NOMO-1 treated with dmso at 0.1 percent for 144 hours (cell line): Measurements from ENCODE around the gene PDZD4.
"Not testable (repeated sequence)": the region's sequence is repeated elsewhere in the genome, so short reads cannot be mapped to it uniquely, and the experiment has no call there.

ENCODE experiments used
- DNase-seq: peaks from one replicate; lab custom pipeline; 2025; ENCODE audit not compliant: unreplicated experiment; lab: John Stamatoyannopoulos, UW

PDZD4 gene

GRCh38 chrX:153845195-153845594 is 14.9 kb upstream of the PDZD4 start:
- no peak for DNase-seq

GRCh38 chrX:153844509-153845082 is 14.3 kb upstream of the PDZD4 start:
- DNase-seq, result no peak

DNA sequence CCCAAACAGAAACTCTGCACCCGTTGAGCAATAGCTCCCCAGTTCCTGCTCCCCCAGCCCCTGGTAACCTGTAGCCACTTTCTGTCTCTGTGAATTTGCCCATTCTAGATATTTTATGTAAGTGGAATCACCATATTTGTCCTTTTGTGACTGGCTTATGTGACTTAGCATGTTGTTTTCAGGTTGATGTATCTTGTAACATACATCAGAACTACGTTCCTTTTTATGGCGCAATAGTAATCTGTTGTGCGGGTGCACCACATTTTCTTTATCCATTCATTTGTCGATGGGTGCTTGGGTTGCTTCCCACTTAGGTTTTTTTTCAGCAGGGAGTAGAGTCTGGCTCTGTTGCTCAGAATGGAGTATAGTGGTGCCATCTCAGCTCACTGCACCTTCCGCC is 6.6 kb upstream of the PDZD4 start:
- no peak for DNase-seq

DNA sequence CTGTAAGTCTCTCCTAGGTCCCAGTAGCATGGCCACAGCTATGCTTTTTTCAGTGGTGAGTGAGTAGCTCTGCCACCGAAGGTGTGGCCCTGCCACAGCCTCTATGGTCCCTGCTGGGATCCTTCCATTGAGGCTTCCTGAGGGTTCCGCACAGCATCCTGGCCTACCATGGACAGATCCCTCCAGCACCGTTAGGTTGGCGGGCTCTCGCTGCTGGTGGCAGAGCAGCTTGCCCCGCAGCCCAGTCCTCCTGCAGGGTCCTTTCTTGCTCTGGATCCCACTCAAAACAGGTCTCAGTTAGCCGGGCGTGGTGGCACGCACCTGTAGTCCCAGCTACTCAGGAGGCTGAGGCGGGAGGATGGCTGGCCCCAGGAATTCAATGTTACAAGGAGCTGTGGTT is 2.4 kb upstream of the PDZD4 start:
- DNase-seq, result no peak

- DNase-seq, result no peak
These were observed 1.2 kb upstream of the PDZD4 start for GRCh38 chrX:153831429-153832150.

DNA sequence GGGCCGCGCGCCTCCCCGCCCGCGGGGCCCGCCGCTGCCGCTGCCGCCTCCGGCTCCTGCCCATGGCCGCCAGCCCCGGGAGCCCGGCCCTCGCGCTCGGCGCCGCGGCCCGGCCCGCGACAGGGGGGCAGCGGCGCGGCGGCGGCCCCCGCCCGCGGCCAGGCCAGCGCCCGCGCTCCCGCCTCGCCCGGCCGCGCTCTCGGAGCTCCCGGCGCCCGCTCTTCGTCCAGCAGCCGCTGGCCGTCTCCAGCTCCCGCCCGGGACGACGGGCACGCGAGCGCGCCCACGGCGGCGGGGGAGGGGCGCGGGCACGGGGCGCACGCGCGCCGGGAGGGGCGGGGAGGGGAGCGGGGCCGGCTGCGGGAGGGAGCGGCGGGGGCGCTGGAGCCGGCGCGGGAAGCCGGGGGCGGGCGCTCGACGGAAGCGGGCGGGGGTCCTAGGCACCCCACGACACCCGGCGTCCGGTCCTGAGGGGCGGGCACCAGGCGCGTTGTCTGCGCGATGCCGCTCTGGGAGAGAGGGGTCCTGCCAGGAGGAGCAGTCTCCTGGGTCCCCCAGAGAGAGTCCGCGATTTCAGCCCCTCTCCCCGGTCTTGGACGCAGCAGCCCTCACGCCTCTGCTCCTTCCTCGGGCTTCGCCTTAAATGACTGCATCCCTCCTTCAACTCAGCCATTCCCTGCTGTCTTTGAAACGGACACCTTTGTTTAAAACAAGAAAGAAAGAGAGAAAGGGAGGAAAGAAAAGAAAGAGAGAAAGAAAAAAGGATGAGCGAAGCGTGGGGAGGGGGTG is 490 bp upstream of the PDZD4 start:
- DNase-seq, result no peak

DNA sequence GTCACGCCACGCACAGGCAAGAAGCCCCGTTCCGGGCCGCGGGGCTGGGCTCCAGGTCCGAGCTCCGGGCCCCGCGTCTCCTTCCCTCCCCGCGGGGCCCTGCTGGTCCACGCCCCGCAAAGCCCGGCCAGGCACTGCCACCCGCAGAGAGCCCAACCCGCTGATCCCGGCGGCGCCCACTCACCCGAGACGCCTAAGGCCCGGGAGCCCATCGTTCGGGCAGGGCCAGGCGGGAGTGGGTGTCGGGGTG is 870 bp downstream of the PDZD4 start:
- DNase-seq, result no peak

DNA sequence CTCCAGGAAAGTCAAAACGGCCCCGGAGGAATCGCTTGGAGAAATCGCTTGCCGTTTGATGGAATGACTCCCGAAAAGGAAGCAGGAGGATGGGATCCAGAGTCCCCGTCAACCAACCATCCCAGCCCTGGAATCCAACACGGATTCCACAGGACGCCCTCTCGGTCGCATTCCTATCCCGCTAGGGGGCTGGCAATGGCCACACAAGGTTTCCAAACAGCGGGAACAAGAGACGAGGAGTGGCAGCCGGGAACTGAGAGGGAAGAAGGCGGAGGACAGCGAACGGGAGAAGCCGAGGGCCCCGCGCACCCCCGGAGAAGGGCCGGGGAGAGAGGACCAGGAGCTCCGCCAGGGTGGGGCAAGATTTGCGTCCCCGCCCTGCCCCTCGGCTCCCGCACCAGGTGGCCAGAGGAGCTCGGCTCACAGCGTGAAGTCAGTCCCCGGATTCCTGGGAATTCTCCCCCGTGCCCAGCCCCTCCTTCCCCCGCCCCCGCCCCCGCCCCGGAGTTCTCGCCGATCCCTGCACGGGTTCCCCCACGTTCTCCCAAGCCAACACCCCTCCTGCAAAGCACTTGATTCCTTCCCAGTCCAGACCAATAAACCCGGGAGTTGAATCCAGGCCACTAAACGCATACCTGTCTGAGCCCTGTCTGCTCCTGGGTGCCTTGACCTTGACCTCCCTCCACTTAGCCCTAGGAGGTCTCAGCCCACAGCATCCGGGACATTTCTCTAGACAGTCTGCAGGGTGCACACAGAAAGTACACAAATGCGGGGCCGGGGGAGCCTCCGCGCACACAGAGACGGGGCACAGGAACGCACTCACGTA is 1.4 kb downstream of the PDZD4 start:
- no peak for DNase-seq

DNA sequence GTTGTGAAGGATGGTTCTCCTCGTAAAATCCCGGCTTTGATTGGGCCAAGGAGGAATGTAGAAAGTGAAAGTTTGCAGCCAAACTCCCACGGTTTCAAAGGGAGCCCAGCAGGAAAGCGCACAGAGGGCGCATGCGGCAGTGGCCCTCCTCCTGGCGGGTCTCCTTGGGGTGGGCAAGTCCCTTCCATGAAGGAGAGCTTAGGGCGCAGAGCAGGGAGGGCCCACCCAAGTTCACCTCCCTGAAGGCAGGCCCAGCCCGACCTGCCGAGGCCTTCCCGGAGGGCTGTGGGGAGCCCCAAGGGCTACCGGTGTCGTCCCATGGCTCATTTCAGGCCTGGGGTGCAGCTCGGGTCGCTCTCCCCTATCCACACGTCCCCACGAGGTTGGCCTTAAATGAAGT is 2.0 kb downstream of the PDZD4 start:
- no peak for DNase-seq

- no peak for DNase-seq
These were observed 2.4 kb downstream of the PDZD4 start for GRCh38 chrX:153827903-153828302.

- DNase-seq, result no peak
These were observed 3.3 kb downstream of the PDZD4 start for GRCh38 chrX:153827016-153827415.

DNA sequence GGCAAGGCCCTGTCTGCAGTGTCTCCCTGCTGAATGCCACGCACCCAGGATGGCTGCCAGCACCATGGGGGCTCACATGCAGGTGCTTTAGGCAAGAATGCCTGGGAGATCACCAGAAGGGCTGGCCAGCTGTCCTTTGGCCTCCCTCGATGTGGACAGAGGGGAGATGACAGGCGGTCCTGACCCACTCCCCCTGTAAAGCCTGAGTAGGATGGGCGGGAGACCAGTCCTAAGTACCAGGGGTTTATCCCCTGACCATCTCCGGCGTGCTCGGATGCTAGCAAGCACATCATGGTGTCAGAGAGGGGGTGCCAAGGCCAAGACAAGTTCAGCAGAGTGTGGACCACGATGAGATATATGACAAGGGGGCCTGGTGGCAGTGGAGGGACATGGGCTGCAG is 5.3 kb downstream of the PDZD4 start:
- no peak for DNase-seq

GRCh38 chrX:153824348-153824747 is 6.0 kb downstream of the PDZD4 start:
- DNase-seq, result no peak

- DNase-seq, result no peak
These were observed 9.3 kb downstream of the PDZD4 start for GRCh38 chrX:153821066-153821465.

DNA sequence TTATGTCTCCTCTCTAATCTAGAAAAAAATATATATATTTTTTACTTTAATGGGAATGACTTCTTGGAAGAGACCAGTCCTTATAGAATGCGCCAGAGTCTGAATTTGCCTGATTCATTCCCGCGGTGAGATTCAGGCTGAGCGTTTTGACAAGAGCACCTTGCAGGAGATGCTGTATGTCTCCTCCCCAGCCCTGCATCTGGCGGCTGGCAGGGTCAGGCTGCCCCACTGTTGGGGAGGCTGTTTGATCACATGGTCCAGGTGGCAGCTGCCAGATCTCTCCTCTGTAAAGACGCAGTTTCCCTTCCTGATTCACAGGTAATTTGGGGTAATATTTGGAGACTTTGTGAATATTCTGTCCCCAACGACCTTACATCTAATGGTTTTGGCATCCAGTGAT is 9.7 kb downstream of the PDZD4 start:
- no peak for DNase-seq

- no peak for DNase-seq
These were observed 10.8 kb downstream of the PDZD4 start for GRCh38 chrX:153819384-153820040.

DNA sequence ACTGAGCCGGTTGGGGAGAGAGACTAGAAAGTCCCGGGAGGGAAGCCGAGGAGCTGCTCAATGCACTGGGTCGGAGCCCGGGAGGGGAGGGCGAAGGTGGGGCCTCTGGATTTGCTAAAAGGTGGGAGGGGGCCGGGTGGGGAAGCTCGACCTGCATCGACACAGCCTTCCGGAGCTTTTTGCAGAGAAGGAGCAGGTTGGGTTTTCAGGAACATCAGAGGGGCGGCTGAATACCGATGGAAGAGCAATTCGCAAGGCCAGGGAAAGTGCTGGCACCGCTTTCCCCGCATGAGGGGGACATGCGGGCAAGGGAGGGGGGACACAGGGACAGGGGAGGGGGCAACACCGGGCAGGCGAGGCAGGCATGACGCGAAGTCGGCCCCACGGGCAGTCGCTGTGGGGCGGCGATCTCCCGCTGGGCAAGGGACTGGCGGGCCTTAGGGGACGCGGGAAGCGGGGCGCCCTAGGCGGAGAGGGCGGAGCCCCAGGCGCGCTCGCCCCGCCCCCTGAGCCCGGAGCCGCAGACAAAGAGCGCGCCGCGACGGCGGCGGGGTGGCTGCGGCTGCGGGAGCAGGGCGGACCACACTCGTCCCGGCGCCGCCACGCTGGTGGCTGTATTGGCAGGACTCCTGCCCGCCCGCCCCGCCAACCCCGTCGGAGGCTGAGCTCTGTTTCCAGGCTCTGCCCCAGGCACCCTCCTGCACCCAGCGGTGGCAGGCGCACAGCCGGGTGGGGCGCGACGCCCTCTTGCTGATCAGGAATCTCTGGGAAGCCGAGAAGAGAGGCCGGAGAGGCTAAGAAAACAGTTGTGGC is 11.6 kb downstream of the PDZD4 start:
- no peak for DNase-seq

- not testable (repeated sequence) for DNase-seq
These were observed 12.3 kb downstream of the PDZD4 start for GRCh38 chrX:153818064-153818463.

GRCh38 chrX:153816831-153817690 is 13.3 kb downstream of the PDZD4 start:
- DNase-seq, result no peak
